ENCODE data around the gene ESM1.

DNA sequence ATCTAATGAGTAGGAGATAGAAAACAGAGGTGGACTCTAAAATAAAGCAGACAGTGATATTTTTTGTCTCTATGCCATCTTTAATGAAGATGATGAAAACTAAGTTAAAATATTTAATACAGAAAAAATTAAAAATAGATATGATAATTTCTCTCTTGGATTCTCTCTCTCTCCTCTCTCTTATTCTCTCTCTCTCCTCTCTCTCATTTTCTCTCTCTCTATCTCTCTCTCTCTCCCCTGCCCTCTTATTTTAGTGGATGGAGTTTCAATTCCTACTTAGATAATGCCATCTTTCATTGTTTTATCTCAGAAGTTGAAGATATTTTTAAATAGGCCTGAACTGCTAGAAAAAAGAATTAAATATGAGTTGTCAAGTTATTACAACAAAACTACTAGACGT, 38.2 kb downstream of the ESM1 start:
- TF ChIP-seq, protein P1, sequence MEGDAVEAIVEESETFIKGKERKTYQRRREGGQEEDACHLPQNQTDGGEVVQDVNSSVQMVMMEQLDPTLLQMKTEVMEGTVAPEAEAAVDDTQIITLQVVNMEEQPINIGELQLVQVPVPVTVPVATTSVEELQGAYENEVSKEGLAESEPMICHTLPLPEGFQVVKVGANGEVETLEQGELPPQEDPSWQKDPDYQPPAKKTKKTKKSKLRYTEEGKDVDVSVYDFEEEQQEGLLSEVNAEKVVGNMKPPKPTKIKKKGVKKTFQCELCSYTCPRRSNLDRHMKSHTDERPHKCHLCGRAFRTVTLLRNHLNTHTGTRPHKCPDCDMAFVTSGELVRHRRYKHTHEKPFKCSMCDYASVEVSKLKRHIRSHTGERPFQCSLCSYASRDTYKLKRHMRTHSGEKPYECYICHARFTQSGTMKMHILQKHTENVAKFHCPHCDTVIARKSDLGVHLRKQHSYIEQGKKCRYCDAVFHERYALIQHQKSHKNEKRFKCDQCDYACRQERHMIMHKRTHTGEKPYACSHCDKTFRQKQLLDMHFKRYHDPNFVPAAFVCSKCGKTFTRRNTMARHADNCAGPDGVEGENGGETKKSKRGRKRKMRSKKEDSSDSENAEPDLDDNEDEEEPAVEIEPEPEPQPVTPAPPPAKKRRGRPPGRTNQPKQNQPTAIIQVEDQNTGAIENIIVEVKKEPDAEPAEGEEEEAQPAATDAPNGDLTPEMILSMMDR (IDR thresholded peaks at IDR 0.05; ENCODE audit: low read depth, low read length, poor library complexity, severe bottlenecking): no peak
- no peak for TF ChIP-seq EZH2phosphoT487 (IDR thresholded peaks at IDR 0.05; ENCODE audit: borderline replicate concordance, low read length)

Measured in DOHH2 (cell line).